Measurements from ENCODE around the gene LDLRAP1. TPM values are rescaled to one million over a fixed set of nuclear protein-coding genes. Genes with fewer than 3 reads are reported as not detected.
A peak's percentile ranks its signal among the peaks of the same experiment; 100 is the strongest.

The LDLRAP1 gene
- total and polyA plus RNA-seq, 9 of the 15 experiments (the other 6 are each of a cell fraction or from before 2014, with no cell fraction given): 0.56 to 29.6 (median 16.2) TPM

DNA sequence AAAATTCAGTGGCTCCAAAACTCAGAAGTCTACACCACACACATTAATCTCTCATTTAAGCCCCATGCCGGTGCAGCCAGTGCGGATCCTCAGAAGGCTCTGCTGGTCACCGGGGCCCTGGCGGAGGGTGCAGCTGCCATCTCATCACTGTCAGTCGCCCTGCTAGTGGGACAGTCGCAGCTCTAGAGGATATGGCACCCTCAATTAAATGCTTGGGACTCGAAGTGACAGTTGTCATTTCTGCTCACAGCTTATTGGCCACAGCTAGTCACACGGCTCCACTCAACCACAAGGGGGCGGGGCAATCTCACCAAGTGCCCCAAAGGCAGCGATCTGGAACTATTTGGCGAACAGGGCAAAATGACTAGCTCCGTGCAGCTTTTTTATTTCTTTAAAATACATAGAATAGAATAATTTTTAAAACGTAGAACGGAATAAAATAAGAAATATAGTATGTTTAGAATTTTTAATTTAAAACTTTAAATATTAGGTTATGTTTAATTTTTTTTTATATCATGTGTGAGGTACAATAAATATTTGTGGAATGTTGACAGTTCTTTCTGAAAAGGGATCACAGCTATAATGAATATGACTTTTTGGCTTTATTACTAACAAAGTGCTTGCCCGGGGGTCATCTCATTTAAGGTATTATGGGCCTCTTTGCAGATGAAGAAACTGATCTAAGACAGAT, 65.2 kb downstream of the LDLRAP1 start (continued):
- TF ChIP-seq, protein P1, sequence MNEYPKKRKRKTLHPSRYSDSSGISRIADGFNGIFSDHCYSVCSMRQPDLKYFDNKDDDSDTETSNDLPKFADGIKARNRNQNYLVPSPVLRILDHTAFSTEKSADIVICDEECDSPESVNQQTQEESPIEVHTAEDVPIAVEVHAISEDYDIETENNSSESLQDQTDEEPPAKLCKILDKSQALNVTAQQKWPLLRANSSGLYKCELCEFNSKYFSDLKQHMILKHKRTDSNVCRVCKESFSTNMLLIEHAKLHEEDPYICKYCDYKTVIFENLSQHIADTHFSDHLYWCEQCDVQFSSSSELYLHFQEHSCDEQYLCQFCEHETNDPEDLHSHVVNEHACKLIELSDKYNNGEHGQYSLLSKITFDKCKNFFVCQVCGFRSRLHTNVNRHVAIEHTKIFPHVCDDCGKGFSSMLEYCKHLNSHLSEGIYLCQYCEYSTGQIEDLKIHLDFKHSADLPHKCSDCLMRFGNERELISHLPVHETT (CRISPR knock-in tag; conservative IDR thresholded peaks at IDR 0.05 in 1 of 2, IDR thresholded peaks at IDR 0.05 in 1 of 2): 0 out of 4 replicates have a peak, but pooled peaks of 1 of the 2 experiments have one; percentile 25
- TF ChIP-seq SMC3 (conservative IDR thresholded peaks at IDR 0.05; ENCODE audit: insufficient read depth, low read depth, low read length) (peak; percentile 71), CREM (IDR thresholded peaks at IDR 0.05; ENCODE audit: low read depth) (0 out of 2 replicates have a peak, but pooled peaks have one; percentile 35), TEAD4 (IDR thresholded peaks at IDR 0.05; ENCODE audit: low read length) (peak; percentile 6; the same call in 1 of the 2 replicates), TEAD4 (CRISPR knock-in tag; IDR thresholded peaks at IDR 0.05; ENCODE audit: borderline replicate concordance) (no peak), FOXK2 (conservative IDR thresholded peaks at IDR 0.05 in 1 of 2, IDR thresholded peaks at IDR 0.05 in 1 of 2; ENCODE audit: low read depth in 2 of 2) (no peak), NRF1 (conservative IDR thresholded peaks at IDR 0.05 in 1 of 2, IDR thresholded peaks at IDR 0.05 in 1 of 2) (0 out of 4 replicates have a peak, but pooled peaks of 1 of the 2 experiments have one; percentile 25), TBL1XR1 (IDR thresholded peaks at IDR 0.05; ENCODE audit: low read length in 2 of 2) (no peak)
- TF ChIP-seq, protein P2, sequence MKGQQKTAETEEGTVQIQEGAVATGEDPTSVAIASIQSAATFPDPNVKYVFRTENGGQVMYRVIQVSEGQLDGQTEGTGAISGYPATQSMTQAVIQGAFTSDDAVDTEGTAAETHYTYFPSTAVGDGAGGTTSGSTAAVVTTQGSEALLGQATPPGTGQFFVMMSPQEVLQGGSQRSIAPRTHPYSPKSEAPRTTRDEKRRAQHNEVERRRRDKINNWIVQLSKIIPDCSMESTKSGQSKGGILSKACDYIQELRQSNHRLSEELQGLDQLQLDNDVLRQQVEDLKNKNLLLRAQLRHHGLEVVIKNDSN (CRISPR knock-in tag; IDR thresholded peaks at IDR 0.05): peak; percentile 93
- TF ChIP-seq, protein P3, sequence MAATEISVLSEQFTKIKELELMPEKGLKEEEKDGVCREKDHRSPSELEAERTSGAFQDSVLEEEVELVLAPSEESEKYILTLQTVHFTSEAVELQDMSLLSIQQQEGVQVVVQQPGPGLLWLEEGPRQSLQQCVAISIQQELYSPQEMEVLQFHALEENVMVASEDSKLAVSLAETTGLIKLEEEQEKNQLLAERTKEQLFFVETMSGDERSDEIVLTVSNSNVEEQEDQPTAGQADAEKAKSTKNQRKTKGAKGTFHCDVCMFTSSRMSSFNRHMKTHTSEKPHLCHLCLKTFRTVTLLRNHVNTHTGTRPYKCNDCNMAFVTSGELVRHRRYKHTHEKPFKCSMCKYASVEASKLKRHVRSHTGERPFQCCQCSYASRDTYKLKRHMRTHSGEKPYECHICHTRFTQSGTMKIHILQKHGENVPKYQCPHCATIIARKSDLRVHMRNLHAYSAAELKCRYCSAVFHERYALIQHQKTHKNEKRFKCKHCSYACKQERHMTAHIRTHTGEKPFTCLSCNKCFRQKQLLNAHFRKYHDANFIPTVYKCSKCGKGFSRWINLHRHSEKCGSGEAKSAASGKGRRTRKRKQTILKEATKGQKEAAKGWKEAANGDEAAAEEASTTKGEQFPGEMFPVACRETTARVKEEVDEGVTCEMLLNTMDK (IDR thresholded peaks at IDR 0.05; ENCODE audit: borderline replicate concordance, insufficient read depth, low read depth, low read length, poor library complexity, severe bottlenecking): peak; percentile 63
- TF ChIP-seq, protein P4, sequence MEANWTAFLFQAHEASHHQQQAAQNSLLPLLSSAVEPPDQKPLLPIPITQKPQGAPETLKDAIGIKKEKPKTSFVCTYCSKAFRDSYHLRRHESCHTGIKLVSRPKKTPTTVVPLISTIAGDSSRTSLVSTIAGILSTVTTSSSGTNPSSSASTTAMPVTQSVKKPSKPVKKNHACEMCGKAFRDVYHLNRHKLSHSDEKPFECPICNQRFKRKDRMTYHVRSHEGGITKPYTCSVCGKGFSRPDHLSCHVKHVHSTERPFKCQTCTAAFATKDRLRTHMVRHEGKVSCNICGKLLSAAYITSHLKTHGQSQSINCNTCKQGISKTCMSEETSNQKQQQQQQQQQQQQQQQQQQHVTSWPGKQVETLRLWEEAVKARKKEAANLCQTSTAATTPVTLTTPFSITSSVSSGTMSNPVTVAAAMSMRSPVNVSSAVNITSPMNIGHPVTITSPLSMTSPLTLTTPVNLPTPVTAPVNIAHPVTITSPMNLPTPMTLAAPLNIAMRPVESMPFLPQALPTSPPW (CRISPR knock-in tag; IDR thresholded peaks at IDR 0.05): peak; percentile 55; the same call in 1 of the 2 replicates
- TF ChIP-seq, protein P5, sequence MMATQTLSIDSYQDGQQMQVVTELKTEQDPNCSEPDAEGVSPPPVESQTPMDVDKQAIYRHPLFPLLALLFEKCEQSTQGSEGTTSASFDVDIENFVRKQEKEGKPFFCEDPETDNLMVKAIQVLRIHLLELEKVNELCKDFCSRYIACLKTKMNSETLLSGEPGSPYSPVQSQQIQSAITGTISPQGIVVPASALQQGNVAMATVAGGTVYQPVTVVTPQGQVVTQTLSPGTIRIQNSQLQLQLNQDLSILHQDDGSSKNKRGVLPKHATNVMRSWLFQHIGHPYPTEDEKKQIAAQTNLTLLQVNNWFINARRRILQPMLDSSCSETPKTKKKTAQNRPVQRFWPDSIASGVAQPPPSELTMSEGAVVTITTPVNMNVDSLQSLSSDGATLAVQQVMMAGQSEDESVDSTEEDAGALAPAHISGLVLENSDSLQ (IDR thresholded peaks at IDR 0.05): peak; percentile 86
- TF ChIP-seq, protein P6, sequence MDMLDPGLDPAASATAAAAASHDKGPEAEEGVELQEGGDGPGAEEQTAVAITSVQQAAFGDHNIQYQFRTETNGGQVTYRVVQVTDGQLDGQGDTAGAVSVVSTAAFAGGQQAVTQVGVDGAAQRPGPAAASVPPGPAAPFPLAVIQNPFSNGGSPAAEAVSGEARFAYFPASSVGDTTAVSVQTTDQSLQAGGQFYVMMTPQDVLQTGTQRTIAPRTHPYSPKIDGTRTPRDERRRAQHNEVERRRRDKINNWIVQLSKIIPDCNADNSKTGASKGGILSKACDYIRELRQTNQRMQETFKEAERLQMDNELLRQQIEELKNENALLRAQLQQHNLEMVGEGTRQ (CRISPR knock-in tag; IDR thresholded peaks at IDR 0.05): peak; percentile 89
- TF ChIP-seq, protein P7, sequence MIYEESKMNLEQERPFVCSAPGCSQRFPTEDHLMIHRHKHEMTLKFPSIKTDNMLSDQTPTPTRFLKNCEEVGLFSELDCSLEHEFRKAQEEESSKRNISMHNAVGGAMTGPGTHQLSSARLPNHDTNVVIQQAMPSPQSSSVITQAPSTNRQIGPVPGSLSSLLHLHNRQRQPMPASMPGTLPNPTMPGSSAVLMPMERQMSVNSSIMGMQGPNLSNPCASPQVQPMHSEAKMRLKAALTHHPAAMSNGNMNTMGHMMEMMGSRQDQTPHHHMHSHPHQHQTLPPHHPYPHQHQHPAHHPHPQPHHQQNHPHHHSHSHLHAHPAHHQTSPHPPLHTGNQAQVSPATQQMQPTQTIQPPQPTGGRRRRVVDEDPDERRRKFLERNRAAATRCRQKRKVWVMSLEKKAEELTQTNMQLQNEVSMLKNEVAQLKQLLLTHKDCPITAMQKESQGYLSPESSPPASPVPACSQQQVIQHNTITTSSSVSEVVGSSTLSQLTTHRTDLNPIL (CRISPR knock-in tag; IDR thresholded peaks at IDR 0.05): no peak

Data from K562 (cell line).